Measurements from ENCODE around the gene PELI2. TPM values are rescaled to one million over a fixed set of nuclear protein-coding genes. Genes with fewer than 3 reads are reported as not detected.
A peak's percentile ranks its signal among the peaks of the same experiment; 100 is the strongest.

PELI2 gene
- total RNA-seq, 1 donor = 3.0 TPM

- no peak for TF ChIP-seq CTCF (IDR thresholded peaks at IDR 0.05; ENCODE audit: insufficient read depth, low read depth, low read length)
- DNase-seq (ENCODE audit: low read depth) = peak; percentile 46
- H3K4me3 ChIP-seq (ENCODE audit: low read depth, low read length) = no peak overlapping the region
These were observed 213.5 kb downstream of the PELI2 start for GRCh38 chr14:56331592-56332216.

- no peak overlapping the region for H3K4me3 ChIP-seq (ENCODE audit: low read depth, low read length)
- no peak for TF ChIP-seq CTCF (IDR thresholded peaks at IDR 0.05; ENCODE audit: insufficient read depth, low read depth, low read length)
- DNase-seq (ENCODE audit: low read depth) = peak; percentile 88
These were observed 215.4 kb downstream of the PELI2 start for GRCh38 chr14:56333359-56334292.

- peak; percentile 39 for DNase-seq (ENCODE audit: low read depth)
- no peak for TF ChIP-seq CTCF (IDR thresholded peaks at IDR 0.05; ENCODE audit: insufficient read depth, low read depth, low read length)
- H3K4me3 ChIP-seq (ENCODE audit: low read depth, low read length) = no peak overlapping the region
These were observed 216.2 kb downstream of the PELI2 start for GRCh38 chr14:56334458-56334857.

- TF ChIP-seq CTCF (IDR thresholded peaks at IDR 0.05; ENCODE audit: insufficient read depth, low read depth, low read length) = no peak
- DNase-seq (ENCODE audit: low read depth) = no peak
- H3K4me3 ChIP-seq (ENCODE audit: low read depth, low read length) = no peak overlapping the region
These were observed 220.5 kb downstream of the PELI2 start for GRCh38 chr14:56338674-56339073.

GRCh38 chr14:56339855-56340701 lies 221.9 kb downstream of the PELI2 start:
- no peak overlapping the region for H3K4me3 ChIP-seq (ENCODE audit: low read depth, low read length)
- peak; percentile 95 for TF ChIP-seq CTCF (IDR thresholded peaks at IDR 0.05; ENCODE audit: insufficient read depth, low read depth, low read length)
- peak; percentile 96 for DNase-seq (ENCODE audit: low read depth)

GRCh38 chr14:56340932-56341331 lies 222.7 kb downstream of the PELI2 start:
- DNase-seq (ENCODE audit: low read depth) = no peak
- no peak for TF ChIP-seq CTCF (IDR thresholded peaks at IDR 0.05; ENCODE audit: insufficient read depth, low read depth, low read length)
- H3K4me3 ChIP-seq (ENCODE audit: low read depth, low read length) = no peak overlapping the region

Measured in fibroblast of villous mesenchyme (primary cell).